Liver (tissue), 9 donors: ENCODE measurements around the gene RASAL1. TPM values are rescaled to one million over a fixed set of nuclear protein-coding genes. Genes with fewer than 3 reads are reported as not detected.

Experiments used
- DNase-seq: peaks from one replicate; pipeline ENCODE4 v3.0.0-alpha.2; 2017; ENCODE audit warnings: low spot score
- H3K27ac ChIP-seq, 2 donors: one replicate each; pipeline ENCODE4 v1.7.0; 2013; ENCODE audit warnings: inconsistent platforms in 2 of 2, low read length in 2 of 2, control low read depth in 1 of 2, low read depth in 1 of 2, mild to moderate bottlenecking in 1 of 2
- H3K27me3 ChIP-seq, 4 donors: one replicate each; pipeline versions ENCODE4 v1.6.1 to v1.7.0; 2013; ENCODE audit warnings: low read length in 3 of 4, inconsistent platforms in 1 of 4, mild to moderate bottlenecking in 1 of 4, moderate library complexity in 1 of 4; ENCODE audit not compliant: control insufficient read depth in 4 of 4, insufficient read depth in 4 of 4
- H3K36me3 ChIP-seq, 4 donors: one replicate each; pipeline versions ENCODE4 v1.6.1 to v1.7.0; 2013; ENCODE audit warnings: low read length in 3 of 4, mild to moderate bottlenecking in 3 of 4, low read depth in 1 of 4, moderate library complexity in 1 of 4; ENCODE audit not compliant: control insufficient read depth in 4 of 4, insufficient read depth in 3 of 4
- H3K4me1 ChIP-seq, 4 donors: one replicate each; pipeline versions ENCODE4 v1.6.1 to v1.7.0; 2013; ENCODE audit warnings: low read length in 3 of 4, mild to moderate bottlenecking in 3 of 4, moderate library complexity in 1 of 4; ENCODE audit not compliant: control insufficient read depth in 4 of 4, insufficient read depth in 4 of 4
- H3K4me3 ChIP-seq, 3 donors: one replicate each; pipeline versions ENCODE4 v1.6.1 to v1.7.0; 2013; ENCODE audit warnings: low read length in 3 of 3, control low read depth in 1 of 3, low read depth in 1 of 3, mild to moderate bottlenecking in 1 of 3
- H3K9ac ChIP-seq, 2 donors: one replicate each; pipeline ENCODE4 v1.7.0; 2013; ENCODE audit warnings: low read length in 2 of 2, mild to moderate bottlenecking in 2 of 2, moderate library complexity in 2 of 2, control low read depth in 1 of 2, low read depth in 1 of 2
- H3K9me3 ChIP-seq, 4 donors: one replicate each; pipeline versions ENCODE4 v1.6.1 to v1.7.0; 2013; ENCODE audit warnings: low read length in 3 of 4; ENCODE audit not compliant: control insufficient read depth in 4 of 4
- ATF3 ChIP-seq: IDR thresholded peaks from 2 replicates; pipeline ENCODE4 v1.6.1; 2016; ENCODE audit warnings: antibody characterized with exemption
- EGR1 ChIP-seq, 2 donors: IDR thresholded peaks; 2 replicates each; pipeline ENCODE4 v1.6.1; 2016 to 2018; ENCODE audit warnings: antibody characterized with exemption in 2 of 2, low read depth in 2 of 2
- FOXA1 ChIP-seq: IDR thresholded peaks from 2 replicates; pipeline ENCODE4 v1.6.1; 2016; ENCODE audit warnings: antibody characterized with exemption
- FOXA2 ChIP-seq: IDR thresholded peaks from 2 replicates; pipeline ENCODE4 v1.6.1; 2016; ENCODE audit warnings: antibody characterized with exemption
- GABPA ChIP-seq, 2 donors: IDR thresholded peaks in 1 of 2; conservative IDR thresholded peaks in 1 of 2; 2 replicates each; pipeline ENCODE4 v1.6.1; 2016; ENCODE audit warnings: antibody characterized with exemption in 2 of 2, mild to moderate bottlenecking in 1 of 2, moderate library complexity in 1 of 2
- HNF4A ChIP-seq, 2 donors: conservative IDR thresholded peaks; 2 replicates each; pipeline ENCODE4 v1.6.1; 2016; ENCODE audit warnings: antibody characterized with exemption in 2 of 2, mild to moderate bottlenecking in 2 of 2
- HNF4G ChIP-seq: IDR thresholded peaks from 2 replicates; pipeline ENCODE4 v1.6.1; 2016; ENCODE audit warnings: antibody characterized with exemption
- JUND ChIP-seq, 2 donors: IDR thresholded peaks; 2 replicates each; pipeline ENCODE4 v1.6.1; 2016; ENCODE audit warnings: antibody characterized with exemption in 2 of 2
- NR2F2 ChIP-seq: IDR thresholded peaks from 2 replicates; pipeline ENCODE4 v1.6.1; 2016; ENCODE audit warnings: antibody characterized with exemption
- RAD21 ChIP-seq, 2 donors: IDR thresholded peaks; 2 replicates each; pipeline ENCODE4 v1.6.1; 2016; ENCODE audit warnings: antibody characterized with exemption in 2 of 2, mild to moderate bottlenecking in 2 of 2
- REST ChIP-seq: IDR thresholded peaks from 2 replicates; pipeline ENCODE4 v1.6.1; 2016; ENCODE audit warnings: antibody characterized with exemption, mild to moderate bottlenecking
- RXRA ChIP-seq, 2 donors: IDR thresholded peaks; 2 replicates each; pipeline ENCODE4 v1.6.1; 2017 to 2018; ENCODE audit warnings: antibody characterized with exemption in 2 of 2, mild to moderate bottlenecking in 1 of 2
- YY1 ChIP-seq: IDR thresholded peaks from 2 replicates; pipeline ENCODE4 v1.6.1; 2016; ENCODE audit warnings: antibody characterized with exemption, mild to moderate bottlenecking
- WGBS: extraction: QIAGEN DNeasy Blood & Tissue Kit; methylation state at CpG from one replicate; pipeline ENCODE4 v1.1.7; 2013; 5-methylcytosine and 5-hydroxymethylcytosine counted together
- polyA plus RNA-seq, 2 donors: library from polyadenylated mRNA; stranded (reverse) in 1 of 2; unstranded in 1 of 2; fragments of 200-250 nt in 1 of 2; fragments of >200 nt in 1 of 2; fragmentation: Nextera tagmentation in 1 of 2; extraction: Ambion mirVana in 1 of 2; gene quantifications; one replicate each; pipeline versions ENCODE4 v1.2.1 to v1.2.3, GENCODE V29; 2013 to 2015
- total RNA-seq, 2 donors: library from RNA; depleted of rRNA; stranded (reverse); fragments of >200 nt; gene quantifications; one replicate each; pipeline ENCODE4 v1.2.3, GENCODE V29; 2014
- TF ChIP-seq, protein P1 (sequence below): IDR thresholded peaks from 2 replicates; pipeline ENCODE4 v1.6.1; 2016; ENCODE audit warnings: antibody characterized with exemption
- TF ChIP-seq, protein P2 (sequence below): IDR thresholded peaks from 2 replicates; pipeline ENCODE4 v1.6.1; 2016; ENCODE audit warnings: antibody characterized with exemption
- donor health status: healthy.
- donor health status: healthy.
- donor health status: healthy.
- donor health status: healthy.
- donor health status: healthy.

RASAL1 gene
- total and polyA plus RNA-seq, 4 donors: 0.20 to 0.33 (median 0.26) TPM

GRCh38 chr12:113146999-113147398, 11.4 kb upstream of the RASAL1 start:
- no peaks in the 10 kb centered on the region for H3K4me1 ChIP-seq
- no peaks in the 10 kb centered on the region for H3K36me3 ChIP-seq
- no peak overlapping the region for H3K9ac ChIP-seq
- no peak for DNase-seq
- no peaks in the 10 kb centered on the region for H3K9me3 ChIP-seq
- no peak overlapping the region for H3K27ac ChIP-seq
- WGBS: 85% methylated on average over 2 of the region's 2 CpGs
- H3K27me3 ChIP-seq: peaks cover 0 to 2% (median 0%) of the 10 kb centered on the region in 4 donors
- H3K4me3 ChIP-seq: no peak overlapping the region
- TF ChIP-seq RAD21 (IDR thresholded peaks at IDR 0.05) (no peak), FOXA2 (no peak), EGR1 (IDR thresholded peaks at IDR 0.05; ENCODE audit: low read depth in 2 of 2) (no peak), YY1 (no peak), REST (no peak), RXRA (IDR thresholded peaks at IDR 0.05) (no peak), JUND (IDR thresholded peaks at IDR 0.05) (no peak), NR2F2 (no peak), HNF4G (no peak), ATF3 (no peak)

DNA sequence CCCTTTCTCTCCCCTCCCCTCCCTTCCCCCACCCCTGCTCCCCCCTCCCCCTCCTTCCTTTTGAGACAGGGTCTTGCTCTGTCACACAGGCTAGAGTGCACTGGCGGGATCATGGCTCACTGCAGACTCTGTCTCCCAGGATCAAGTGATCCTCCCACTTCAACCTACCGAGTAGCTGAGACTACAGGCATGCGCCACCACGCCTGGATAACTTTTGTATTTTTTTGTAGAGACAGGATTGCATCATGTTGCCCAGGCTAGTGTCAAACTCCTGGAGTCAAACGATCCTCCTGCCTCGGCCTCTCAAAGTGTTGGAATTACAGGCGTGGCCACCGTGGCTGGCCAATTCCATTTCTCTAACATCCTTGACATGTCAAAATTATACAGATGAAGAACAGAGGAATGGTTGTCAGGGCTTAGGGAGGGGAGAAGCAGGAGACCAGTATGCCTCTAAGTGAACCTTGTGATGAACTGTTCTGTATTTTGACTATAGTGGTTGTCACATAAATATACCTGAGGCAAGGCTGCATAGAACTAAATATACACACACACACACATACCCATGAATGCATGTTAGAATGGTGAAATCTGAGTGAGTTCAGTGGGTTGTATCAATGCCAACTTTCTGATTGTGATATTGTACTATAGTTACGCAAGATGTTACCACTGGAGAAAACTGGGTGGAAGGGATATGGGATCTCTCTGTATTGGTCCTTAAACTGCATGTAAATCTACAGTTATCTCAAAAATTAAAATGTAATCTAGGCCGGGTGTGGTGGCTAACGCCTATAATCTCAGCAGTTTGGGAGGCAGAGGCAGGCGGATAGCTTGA, 10.4 kb upstream of the RASAL1 start:
- H3K27me3 ChIP-seq: no peaks in the 10 kb centered on the region
- no peak overlapping the region for H3K9ac ChIP-seq
- no peak overlapping the region for H3K27ac ChIP-seq
- 81% methylated on average over 12 of the region's 12 CpGs for WGBS
- no peaks in the 10 kb centered on the region for H3K4me1 ChIP-seq
- no peak for DNase-seq
- TF ChIP-seq HNF4A (conservative IDR thresholded peaks at IDR 0.05): no peak
- TF ChIP-seq RXRA (IDR thresholded peaks at IDR 0.05): no peak
- TF ChIP-seq GABPA (IDR thresholded peaks at IDR 0.05 in 1 of 2, conservative IDR thresholded peaks at IDR 0.05 in 1 of 2): no peak
- TF ChIP-seq, protein P1, sequence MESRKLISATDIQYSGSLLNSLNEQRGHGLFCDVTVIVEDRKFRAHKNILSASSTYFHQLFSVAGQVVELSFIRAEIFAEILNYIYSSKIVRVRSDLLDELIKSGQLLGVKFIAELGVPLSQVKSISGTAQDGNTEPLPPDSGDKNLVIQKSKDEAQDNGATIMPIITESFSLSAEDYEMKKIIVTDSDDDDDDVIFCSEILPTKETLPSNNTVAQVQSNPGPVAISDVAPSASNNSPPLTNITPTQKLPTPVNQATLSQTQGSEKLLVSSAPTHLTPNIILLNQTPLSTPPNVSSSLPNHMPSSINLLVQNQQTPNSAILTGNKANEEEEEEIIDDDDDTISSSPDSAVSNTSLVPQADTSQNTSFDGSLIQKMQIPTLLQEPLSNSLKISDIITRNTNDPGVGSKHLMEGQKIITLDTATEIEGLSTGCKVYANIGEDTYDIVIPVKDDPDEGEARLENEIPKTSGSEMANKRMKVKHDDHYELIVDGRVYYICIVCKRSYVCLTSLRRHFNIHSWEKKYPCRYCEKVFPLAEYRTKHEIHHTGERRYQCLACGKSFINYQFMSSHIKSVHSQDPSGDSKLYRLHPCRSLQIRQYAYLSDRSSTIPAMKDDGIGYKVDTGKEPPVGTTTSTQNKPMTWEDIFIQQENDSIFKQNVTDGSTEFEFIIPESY: no peak
- TF ChIP-seq FOXA1: no peak
- no peak for TF ChIP-seq REST
- TF ChIP-seq EGR1 (IDR thresholded peaks at IDR 0.05; ENCODE audit: low read depth in 2 of 2): no peak
- TF ChIP-seq, protein P2, sequence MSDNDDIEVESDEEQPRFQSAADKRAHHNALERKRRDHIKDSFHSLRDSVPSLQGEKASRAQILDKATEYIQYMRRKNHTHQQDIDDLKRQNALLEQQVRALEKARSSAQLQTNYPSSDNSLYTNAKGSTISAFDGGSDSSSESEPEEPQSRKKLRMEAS: no peak
- TF ChIP-seq RAD21 (IDR thresholded peaks at IDR 0.05): no peak
- no peaks in the 10 kb centered on the region for H3K36me3 ChIP-seq
- H3K4me3 ChIP-seq: no peak overlapping the region
- H3K9me3 ChIP-seq: no peaks in the 10 kb centered on the region
